SIG-M5 (cell line): ENCODE measurements around the gene DOCK2.
"Not testable (repeated sequence)": the region's sequence is repeated elsewhere in the genome, so short reads cannot be mapped to it uniquely, and the experiment has no call there.

ENCODE experiments used
- DNase-seq: peaks from one replicate; lab custom pipeline; 2025; lab: John Stamatoyannopoulos, UW

The DOCK2 gene

DNA sequence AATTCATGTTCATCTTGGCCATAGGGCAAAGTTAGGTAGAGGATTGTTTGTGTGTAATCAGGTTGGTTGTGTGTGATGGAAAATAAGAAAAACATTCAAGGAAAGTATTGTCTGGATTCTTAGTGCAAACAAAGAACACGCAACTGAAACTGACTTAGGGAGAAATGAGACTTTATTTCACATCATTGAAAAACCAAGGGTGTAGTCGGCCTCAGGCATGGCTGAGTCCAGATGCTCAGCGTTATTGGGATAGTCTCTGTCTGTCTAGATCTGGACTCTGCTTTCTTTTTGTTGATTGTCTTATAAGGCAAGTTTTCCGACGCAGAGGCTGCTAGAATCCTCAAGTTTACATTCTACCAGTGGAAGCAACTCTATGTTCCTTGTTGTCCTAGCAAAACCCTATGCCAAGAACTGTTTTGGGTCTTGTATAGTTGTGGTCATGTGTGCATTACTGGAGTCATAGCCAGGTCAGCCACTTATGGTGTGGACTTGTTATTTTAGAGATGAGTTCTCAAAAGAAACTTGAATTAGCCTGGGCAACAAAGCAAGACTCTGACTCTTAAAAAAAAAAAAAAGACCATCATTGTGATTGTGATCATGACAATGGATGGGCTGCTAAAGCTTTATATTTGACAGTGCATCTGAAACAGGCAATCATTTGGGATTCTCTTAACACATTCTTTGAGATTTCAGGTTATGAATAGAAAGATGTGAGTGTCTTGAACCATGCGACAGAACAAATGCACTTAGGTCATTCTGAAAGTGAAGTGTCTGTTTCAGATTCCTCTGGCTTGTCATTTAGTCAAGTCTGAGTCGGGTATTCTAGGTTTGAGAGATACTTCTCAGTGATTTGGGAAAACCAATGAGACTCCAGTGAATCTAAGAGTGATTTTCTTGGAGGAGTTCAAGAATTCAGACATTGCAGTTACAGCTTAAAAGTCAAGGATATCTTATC, 82.6 kb downstream of the DOCK2 start:
- no peak for DNase-seq

DNA sequence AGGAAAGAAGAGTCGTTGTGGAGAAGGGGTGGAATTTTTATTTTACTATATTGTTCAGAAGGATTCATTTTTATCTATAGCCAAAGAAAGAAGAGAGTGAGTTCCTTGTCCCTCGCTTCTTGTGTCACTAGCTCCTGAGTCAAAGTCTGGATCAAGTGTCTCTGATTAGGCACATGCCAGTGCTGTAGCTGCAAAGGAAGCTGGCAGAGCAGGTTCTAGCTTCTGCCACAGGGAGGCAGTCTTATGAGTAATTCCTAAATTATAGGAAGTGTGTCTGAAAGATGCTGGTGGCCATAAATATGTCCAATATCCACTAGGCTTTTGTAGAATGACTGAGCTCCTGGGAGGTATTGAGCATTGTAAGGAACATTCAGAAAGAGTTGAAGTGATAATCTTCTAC, 84.7 kb downstream of the DOCK2 start:
- DNase-seq: no peak

DNA sequence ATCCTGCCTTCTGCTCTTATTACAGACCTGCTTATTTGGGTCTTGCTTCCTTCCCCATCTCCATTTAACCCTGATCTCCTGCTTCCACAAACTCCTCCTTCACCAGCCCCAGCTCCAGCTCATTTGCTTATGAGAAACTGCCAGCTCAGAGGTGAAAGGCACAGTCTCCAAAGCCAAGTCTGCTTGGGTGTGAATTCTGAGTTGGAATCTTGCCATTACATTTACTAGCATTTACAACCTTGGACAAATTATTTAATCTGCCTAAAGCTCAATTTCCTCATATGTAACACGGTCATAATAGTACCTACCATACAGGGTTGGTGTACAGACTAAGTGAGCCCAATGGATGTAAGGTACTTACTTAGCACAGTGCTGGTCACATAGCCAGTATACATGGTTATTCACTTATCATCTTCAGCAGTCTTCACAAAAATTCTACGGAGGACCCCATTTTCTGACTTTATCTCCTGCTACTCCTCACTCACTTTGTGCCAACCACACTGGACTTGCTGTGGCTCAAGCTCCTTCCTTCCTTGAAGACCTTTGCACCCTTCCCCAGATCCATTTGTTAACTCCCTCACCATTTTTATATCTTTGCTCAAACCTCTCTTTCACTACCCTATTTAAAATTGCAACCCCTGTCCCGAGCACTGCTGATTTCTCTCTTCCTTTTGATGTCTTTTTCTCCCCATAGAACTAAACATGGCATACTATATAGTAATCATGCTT, 86.2 kb downstream of the DOCK2 start:
- no peak for DNase-seq

DNA sequence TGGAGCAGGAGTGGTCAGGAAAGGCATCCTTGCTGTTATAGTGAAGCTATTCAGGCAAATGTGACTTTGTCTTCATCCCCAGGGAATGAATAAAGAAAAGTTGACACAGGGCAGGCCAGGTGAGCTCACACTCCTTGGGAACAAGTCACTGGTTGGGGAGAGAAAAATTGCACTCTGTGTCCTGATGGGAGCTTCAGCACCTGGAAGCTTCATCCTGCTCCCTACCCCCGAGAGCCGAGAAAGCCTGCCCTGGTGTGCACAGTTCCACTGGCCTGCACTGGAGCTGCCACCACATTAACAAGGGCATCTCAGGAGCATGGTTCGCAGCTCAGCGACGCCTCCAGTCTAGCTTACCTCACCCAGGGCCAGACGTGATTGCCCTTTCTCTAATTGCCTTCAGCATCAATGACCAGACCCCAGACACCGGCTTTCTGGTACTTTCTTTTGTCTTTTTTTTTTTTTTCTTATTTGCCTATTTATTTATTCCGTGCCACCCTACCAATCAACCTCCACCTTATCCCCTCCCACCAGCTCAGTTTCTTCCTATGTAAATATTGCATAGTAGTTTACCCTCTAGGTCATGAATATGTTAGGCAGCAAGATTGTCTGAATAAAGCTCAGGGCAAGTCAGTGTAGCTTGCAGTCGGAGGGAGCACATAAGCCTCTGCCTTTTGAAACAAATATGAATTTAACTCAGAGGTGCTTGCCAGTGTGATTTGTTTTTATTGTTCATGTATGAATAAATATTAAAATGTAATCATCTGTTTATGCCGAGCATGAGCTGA, 87.4 kb downstream of the DOCK2 start:
- DNase-seq: no peak

DNA sequence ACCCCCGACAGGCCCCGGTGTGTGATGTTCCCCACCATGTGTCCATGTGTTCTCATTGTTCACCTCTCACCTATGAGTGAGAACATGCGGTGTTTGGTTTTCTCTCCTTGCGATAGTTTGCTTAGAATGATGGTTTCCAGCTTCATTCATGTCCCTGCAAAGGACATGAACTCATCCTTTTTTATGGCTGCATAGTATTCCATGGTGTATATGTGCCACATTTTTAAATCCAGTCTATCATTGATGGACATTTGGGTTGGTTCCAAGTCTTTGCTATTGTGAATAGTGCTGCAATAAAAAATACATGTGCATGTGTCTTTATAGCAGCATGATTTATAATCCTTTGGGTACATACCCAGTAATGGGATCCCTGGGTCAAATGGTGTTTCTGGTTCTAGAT, 88.6 kb downstream of the DOCK2 start:
- not testable (repeated sequence) for DNase-seq

DNA sequence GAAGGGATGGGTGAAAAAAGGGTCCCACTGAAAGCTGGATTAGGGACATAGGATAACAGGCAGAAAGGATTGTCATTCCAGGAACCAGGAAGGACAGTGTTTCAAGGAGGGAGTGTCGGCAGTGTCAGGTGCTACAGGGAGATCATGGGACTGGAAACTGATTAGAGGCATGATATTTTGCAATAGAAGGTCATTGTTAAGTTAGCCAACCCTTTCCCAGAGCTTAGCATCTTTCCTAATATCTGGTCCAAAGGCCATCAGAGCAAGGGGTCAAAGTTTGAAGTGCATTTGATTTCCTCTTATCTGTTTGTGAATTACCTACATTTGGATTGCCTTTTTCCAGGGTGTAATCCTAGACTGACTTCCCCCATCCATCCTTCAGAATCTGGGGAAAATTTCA, 91.3 kb downstream of the DOCK2 start:
- DNase-seq: no peak

DNA sequence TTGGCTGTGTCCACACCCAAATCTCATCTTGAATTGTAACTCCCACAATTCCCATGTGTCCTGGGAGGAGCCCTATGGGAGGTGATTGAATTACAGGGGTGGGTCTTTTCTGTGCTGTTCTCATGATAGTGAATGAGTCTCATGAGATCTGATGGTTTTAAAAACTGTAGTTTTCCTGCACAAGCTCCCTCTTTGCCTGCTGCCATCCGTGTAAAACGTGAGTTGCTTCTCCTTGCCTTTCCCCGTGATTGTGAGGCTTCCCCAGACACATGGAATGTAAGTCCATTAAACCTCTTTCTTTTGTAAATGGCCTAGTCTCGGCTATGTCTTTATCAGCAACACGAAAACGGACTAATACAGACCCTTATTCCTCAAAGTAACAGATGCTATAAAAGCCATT, 94.1 kb downstream of the DOCK2 start:
- no peak for DNase-seq

DNA sequence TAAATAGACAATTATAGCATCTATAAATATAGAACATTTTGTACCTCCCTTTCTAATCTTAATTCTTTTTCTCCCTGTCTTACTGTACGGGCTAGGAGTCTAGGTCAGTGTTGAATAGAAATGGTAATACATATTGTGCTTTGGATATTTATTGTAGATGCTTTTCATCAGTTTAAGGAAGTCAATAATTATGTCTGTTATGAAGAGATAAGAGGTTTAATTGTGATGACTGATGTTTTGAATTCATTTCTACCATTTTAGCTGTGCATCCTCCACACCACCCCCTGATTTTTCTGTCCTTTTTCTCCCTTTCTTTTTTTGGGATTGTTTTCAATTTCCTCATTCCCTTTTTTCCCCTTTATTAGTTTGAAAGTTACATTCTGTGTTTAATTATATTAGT, 95.8 kb downstream of the DOCK2 start:
- no peak for DNase-seq

DNA sequence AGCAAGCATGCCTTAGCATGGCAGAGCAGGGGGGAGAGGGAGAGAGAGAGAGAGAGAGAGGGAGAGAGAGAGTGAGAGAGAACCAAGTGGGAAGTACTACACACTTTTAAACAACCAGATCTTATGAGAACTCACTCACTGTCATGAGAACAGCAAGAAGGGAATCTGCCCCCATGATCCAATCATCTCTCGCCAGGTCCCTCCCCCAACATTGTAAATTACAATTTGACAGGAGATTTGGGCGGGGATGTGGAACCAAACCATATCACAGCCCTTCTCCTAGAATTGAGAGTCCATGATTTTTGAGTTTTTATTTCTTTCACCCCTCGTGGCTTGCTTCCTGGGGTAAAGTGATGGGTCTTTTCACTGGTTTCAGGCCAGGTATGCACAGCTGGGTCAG, 98.8 kb downstream of the DOCK2 start:
- DNase-seq: no peak

DNA sequence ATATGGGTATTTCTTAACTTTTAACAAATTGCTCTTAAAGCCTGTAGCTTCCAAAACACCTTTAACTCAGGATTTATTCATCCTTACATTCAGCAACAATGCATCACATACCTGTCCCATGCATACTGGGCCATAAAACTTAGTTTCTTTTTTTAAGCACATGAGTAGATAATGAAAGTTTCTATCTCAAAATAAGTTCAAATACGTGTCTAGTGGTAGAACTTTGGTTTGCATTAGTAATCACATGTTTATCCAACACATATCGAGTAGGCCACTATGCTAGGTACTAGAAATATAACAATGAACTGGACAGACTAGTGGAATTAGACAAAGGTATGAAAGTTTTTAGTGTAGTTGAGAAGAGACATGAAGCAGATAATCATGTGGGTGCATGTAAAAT, 99.6 kb downstream of the DOCK2 start:
- no peak for DNase-seq

DNA sequence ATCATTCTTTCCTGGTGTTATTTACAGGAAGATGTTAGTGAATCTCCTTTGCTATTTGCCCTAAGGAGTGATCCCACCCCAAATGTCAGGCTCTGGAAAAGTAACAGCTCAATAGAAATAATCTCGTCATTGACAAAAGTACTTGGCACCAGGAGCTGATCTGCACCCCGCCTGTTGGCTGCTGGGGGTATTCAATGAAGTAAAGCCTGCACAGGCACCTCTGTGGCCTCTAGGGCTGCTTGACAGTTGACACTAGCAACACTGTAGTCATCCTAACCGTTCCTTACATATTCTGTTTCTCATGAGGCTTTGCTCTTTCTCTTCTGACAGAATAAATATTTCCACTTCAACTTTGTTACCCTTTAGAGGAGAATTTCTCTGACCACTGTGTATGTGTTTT, 103.4 kb downstream of the DOCK2 start:
- DNase-seq: no peak

DNA sequence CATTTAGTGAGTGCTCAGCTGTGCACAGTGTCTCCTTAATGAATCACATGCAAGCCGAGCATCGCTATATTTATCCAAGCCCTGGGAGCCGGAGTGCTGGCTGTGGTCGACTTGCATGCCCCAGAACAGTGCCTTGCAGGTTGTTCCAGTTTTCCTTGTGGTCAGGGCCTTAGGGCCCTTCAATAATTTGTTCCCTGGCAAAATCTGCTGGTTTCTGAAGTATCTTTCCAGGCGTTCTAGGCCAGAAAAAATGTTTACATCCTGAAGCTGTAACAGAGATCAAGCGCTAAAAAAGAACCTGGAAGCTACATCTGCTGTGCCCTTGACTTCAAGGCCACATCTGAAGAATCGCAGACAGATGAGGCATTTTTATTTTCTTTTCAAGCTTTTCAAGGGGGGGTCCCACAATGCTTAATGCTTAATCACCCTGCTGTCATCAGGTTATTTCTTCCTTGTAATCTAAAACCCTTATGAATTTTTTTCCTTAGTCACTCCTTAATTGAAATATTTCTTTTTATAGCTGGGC, 105.8 kb downstream of the DOCK2 start:
- no peak for DNase-seq

DNA sequence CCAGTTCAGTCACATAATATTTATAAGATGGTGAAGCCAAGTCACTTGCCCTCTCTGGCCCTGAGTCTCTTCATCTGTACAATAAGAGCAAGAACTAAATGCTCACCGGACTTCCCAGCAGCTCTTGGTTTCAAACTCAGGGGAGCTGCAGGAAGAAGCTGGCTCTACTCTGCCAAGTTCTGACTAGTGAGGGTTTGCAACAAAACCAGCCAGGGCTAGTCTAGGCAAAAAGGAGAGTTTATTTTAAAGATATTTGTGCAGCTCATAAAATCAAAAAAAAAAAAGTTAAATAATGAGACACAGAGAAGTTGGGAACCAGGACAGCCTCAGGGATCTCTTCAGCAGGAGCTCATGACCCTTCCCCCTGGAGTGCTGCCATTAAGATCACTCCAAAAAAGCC, 107.3 kb downstream of the DOCK2 start:
- no peak for DNase-seq

DNA sequence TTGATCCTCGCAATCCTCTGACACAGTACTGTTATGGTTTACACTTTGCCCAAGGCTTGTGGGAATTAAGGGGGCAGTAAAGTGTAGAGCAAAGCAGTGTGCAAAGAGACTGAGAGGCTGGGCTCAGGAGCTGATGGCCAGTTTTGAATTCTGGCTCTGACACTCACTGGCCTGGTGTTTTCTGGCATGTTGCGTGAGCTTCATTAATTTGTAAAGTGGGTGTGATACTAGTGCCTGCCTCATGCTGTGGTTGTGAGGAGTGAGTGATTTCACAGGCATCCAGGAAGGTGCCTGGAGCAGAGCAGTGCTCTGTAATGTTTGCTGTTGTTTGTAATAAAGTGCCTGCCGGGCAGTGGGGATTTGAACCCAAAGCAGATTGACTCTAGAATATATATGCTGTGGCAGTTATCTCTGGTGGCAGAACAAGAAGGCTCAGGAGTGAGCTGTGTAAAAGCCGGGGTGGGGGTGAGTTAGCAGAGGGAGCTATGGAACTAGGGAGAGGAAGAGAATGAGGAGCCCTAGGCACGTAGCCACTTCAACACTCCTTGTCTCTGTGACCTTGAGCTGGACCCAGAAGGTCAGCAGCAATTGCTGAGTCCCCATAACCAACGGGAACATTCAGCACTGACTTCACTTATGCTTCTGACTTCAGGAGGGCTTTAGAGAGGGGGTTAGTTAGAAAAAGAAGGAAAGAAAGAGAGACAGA, 108.5 kb downstream of the DOCK2 start:
- no peak for DNase-seq

DNA sequence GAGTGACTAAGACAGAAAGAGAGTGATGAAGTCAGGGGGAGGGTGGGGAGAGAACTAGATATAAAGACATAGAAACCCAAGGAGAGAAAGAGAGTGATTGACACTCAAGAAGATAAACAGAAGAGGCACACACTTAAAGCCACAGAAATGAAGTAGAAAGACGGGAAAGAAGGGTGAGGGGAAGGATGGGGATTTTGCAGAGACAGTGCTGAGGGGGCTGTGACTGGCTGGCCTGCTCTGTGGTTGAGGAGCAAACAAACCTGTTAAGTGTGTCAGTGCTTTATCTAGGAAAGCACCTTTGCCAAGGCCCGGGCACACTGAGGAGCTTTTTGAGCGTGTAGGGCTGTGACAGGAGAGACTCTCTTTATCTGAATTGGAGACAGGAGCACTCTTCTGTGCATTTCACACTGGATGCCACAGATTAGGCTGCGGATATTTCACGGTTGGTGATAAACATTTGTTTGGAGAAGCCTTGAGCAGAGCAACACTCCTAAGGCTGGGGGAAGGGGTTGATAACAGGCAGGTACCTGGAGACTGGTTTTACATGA, 109.1 kb downstream of the DOCK2 start:
- no peak for DNase-seq

DNA sequence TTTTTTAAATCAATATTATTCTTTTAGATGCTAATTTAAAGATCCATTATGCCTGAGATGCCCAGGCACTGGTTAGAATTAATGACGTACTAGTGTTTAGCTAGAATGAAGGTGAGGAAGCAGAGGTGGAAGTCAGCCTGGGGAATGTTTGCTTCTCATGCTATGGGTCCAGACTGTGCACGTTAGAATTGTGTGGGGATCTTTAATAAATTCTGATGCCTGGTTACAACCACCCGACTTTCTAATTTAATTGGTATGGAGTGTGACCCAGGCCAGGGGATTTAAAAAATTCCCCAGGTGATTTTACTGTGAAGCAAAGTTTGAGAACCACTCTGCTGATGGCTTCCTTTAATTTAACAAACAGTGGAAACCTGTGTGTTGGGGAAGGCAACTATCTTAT, 111.1 kb downstream of the DOCK2 start:
- no peak for DNase-seq

DNA sequence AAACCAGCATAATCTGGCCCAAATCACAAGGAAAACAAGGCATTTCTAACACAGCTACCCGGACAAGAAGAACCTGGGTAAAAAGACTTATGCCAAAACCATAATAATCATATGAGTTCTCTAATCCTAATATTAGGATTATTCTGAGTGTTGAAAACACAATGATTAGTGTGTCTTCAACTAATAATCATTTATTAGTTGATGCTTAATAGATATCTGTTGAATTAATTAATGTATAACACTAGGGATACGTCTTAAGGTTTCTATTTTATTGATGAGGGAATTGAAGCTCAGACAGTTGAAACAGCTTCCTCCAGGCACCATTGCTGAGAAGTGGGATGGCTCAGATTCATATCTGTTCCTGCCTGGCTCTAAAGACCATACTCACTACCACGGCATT, 112.2 kb downstream of the DOCK2 start:
- no peak for DNase-seq

DNA sequence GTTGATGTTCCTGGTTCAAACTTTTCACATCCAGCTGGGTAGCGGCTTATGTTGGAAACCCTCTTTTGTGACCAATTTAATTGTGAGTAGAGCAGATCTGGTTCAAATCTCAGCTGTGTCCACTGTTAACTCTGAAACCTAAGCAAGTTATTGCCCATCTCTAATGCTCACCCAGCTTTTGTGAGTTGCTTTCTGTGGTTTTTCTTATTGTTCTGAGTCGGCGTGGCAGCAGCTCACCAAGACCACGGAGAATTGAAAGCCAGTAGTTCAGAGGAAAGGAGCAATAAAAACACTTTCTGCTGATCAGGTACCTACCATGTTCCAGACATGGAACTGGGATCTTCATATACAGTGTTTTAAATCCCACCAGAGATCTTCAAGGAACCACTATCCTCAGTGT, 114.4 kb downstream of the DOCK2 start:
- DNase-seq: no peak

DNA sequence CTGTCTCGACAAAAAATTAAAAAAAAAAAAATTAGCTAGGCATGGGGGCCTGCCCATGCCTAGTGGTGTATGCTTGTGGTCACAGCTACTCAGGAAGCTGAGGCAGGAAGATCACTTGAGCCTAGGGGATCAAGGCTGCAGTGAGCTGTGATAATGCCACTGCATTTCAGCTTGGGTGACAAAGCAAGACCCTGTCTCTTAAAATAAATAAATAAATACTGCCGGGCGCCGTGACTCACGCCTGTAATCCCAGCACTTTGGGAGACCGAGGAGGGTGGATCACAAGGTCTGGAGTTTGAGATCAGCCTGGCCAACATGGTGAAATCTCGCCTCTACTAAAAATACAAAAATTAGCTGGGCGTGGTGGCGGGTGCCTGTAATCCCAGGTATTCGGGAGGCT, 115.5 kb downstream of the DOCK2 start:
- DNase-seq: not testable (repeated sequence)

DNA sequence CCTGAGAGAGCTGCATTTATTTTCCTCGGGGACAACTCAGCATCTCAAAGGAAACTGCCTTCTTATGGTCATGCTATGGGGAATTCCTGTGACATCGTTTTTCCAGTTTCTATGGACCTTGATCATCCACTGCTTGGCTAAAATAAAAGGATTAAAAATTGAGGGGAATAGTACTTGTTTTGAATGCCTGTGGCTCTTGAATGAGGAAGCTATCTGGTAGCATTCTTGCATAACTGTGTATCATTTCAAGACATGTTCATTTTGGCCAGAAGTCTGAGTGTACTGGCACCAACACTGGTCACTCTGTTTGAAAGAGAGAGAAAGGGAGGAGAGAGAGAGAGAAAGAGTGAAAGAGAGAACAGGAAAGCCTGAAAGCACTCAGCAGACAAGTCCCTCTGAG, 116.7 kb downstream of the DOCK2 start:
- DNase-seq: no peak

DNA sequence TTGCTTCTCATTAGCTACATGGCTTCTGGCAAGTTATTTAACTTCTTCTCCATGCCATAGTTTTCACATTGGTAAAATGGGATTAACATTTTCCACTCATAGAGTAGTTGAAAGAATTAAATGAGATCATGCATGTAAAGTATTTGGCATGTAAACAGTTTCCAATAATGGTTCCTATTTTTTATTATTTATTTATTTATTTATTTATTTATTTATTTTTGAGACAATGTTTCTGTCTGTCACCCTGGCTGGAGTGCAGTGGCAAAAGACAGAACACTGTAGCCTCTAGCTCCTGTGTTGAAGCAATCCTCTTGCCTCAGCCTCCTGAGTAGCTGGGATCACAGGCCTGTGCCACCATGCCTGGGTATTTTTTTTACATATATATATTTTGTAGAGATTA, 117.7 kb downstream of the DOCK2 start:
- no peak for DNase-seq
